GM23338 (cell line): ENCODE measurements around the gene FBXO8. TPM values are rescaled to one million over a fixed set of nuclear protein-coding genes. Genes with fewer than 3 reads are reported as not detected.

Experiments used
- ATAC-seq: fragments of 200-7000 bp; cut with Tn5 transposase; 3 replicates; pipeline ENCODE4 v1.9.1; 2020
- DNase-seq: peaks from one replicate; pipeline ENCODE4 v3.0.0-alpha.2; 2015; ENCODE audit warnings: low spot score
- H2AFZ ChIP-seq: fragments of 200-600 bp; sonication (generic); 2 replicates; pipeline ENCODE4 v1.8.0; 2016; ENCODE audit warnings: antibody characterized with exemption, mild to moderate bottlenecking, moderate library complexity
- H3F3A ChIP-seq: fragments of 200-600 bp; sonication (generic); replicated peaks from 2 replicates; pipeline ENCODE4 v1.8.0; 2017; ENCODE audit warnings: antibody characterized with exemption, mixed run types, low read depth
- H3K27ac ChIP-seq: fragments of 200-600 bp; sonication (generic); 2 replicates; pipeline ENCODE4 v1.6.1; 2016; ENCODE audit warnings: low read depth
- H3K27me3 ChIP-seq: fragments of 200-600 bp; sonication (generic); 2 replicates; pipeline ENCODE4 v1.8.0; 2016; ENCODE audit warnings: mild to moderate bottlenecking, mixed run types, moderate library complexity; ENCODE audit not compliant: insufficient read depth
- H3K36me3 ChIP-seq: fragments of 200-600 bp; sonication (generic); 2 replicates; pipeline ENCODE4 v1.8.0; 2016; ENCODE audit warnings: mild to moderate bottlenecking; ENCODE audit not compliant: insufficient read depth
- H3K4me1 ChIP-seq: fragments of 200-600 bp; sonication (generic); 2 replicates; pipeline ENCODE4 v1.8.0; 2016; ENCODE audit warnings: mild to moderate bottlenecking, moderate library complexity; ENCODE audit not compliant: insufficient read depth
- H3K4me2 ChIP-seq: fragments of 200-600 bp; sonication (generic); 2 replicates; pipeline ENCODE4 v1.7.1; 2017; ENCODE audit warnings: mixed run types
- H3K4me3 ChIP-seq: fragments of 200-600 bp; sonication (generic); 2 replicates; pipeline ENCODE4 v1.6.1; 2016; ENCODE audit warnings: mixed run types
- H3K79me2 ChIP-seq: fragments of 200-600 bp; sonication (generic); replicated peaks from 2 replicates; pipeline ENCODE4 v1.8.0; 2017; ENCODE audit warnings: mild to moderate bottlenecking; ENCODE audit not compliant: insufficient read depth
- H3K9me2 ChIP-seq: fragments of 200-600 bp; sonication (generic); 2 replicates; pipeline ENCODE4 v1.8.0; 2017; ENCODE audit not compliant: insufficient read depth
- H4K20me1 ChIP-seq: fragments of 200-600 bp; sonication (generic); replicated peaks from 2 replicates; pipeline ENCODE4 v1.8.0; 2017; ENCODE audit warnings: mild to moderate bottlenecking; ENCODE audit not compliant: insufficient read depth
- H3K27ac Mint-ChIP-seq: 2 replicates; pipeline ENCODE4 v1.8.0; 2020; ENCODE audit warnings: inconsistent platforms, mild to moderate bottlenecking, moderate library complexity, mixed read lengths
- H3K27me3 Mint-ChIP-seq: 3 replicates; pipeline ENCODE4 v1.8.0; 2022; ENCODE audit warnings: low read depth, mild to moderate bottlenecking, moderate library complexity, mixed read lengths, inconsistent platforms; ENCODE audit not compliant: insufficient read depth, poor library complexity
- H3K36me3 Mint-ChIP-seq: 3 replicates; pipeline ENCODE4 v1.8.0; 2021; ENCODE audit warnings: low read depth, mild to moderate bottlenecking, inconsistent platforms, moderate library complexity, mixed read lengths
- H3K4me1 Mint-ChIP-seq: 3 replicates; pipeline ENCODE4 v1.8.0; 2020; ENCODE audit warnings: mild to moderate bottlenecking, inconsistent platforms, mixed read lengths
- H3K4me3 Mint-ChIP-seq: 3 replicates; pipeline ENCODE4 v1.8.0; 2021; ENCODE audit warnings: moderate library complexity, mild to moderate bottlenecking, inconsistent platforms, mixed read lengths
- H3K9me3 Mint-ChIP-seq: 3 replicates; pipeline ENCODE4 v1.8.0; 2020; ENCODE audit warnings: moderate library complexity, mild to moderate bottlenecking, inconsistent platforms, mixed read lengths
- CREB1 ChIP-seq: fragments of 250-450 bp; sonication (Bioruptor Pico); IDR thresholded peaks from 2 replicates; pipeline ENCODE4 v1.5.0; 2020; ENCODE audit warnings: low read depth, mild to moderate bottlenecking, moderate library complexity
- ETS1 ChIP-seq: IDR thresholded peaks from 2 replicates; pipeline ENCODE4 v1.6.1; 2016; ENCODE audit warnings: antibody characterized with exemption
- EZH2 ChIP-seq: fragments of 200-600 bp; sonication (generic); IDR thresholded peaks from one replicate; pipeline ENCODE4 v1.8.0; 2017; ENCODE audit warnings: antibody characterized with exemption, mild to moderate bottlenecking, low read depth; ENCODE audit not compliant: unreplicated experiment
- JUNB ChIP-seq: IDR thresholded peaks from one replicate; pipeline ENCODE4 v1.6.1; 2016; ENCODE audit warnings: antibody characterized with exemption; ENCODE audit not compliant: unreplicated experiment
- POLR2AphosphoS5 ChIP-seq: IDR thresholded peaks from 2 replicates; pipeline ENCODE4 v1.6.1; 2016; ENCODE audit warnings: antibody characterized with exemption, low read depth
- STAT1 ChIP-seq: IDR thresholded peaks from one replicate; pipeline ENCODE4 v1.6.1; 2016; ENCODE audit warnings: antibody characterized with exemption; ENCODE audit not compliant: unreplicated experiment
- ZNF331 ChIP-seq: fragments of 250-450 bp; sonication (Bioruptor Pico); IDR thresholded peaks from 2 replicates; pipeline ENCODE4 v1.5.0; 2020; ENCODE audit warnings: low read depth, mild to moderate bottlenecking, moderate library complexity
- ZNF462 ChIP-seq: fragments of 250-450 bp; sonication (Bioruptor Pico); IDR thresholded peaks from 2 replicates; pipeline ENCODE4 v1.5.0; 2020; ENCODE audit warnings: mild to moderate bottlenecking, moderate library complexity
- polyA plus RNA-seq: library from polyadenylated mRNA; unstranded; fragments of >200 nt; fragmentation: Nextera tagmentation; extraction: Ambion mirVana; gene quantifications from 2 replicates; pipeline ENCODE4 v1.2.1, GENCODE V29; 2016
- total RNA-seq: library from RNA; depleted of rRNA; stranded (reverse); fragments of >200 nt; shearing (Covaris generic); gene quantifications from 2 replicates; pipeline ENCODE4 v1.2.3, GENCODE V29; 2014

FBXO8 gene
- total and polyA plus RNA-seq, 2 experiments from 2014 or later, result 5.8 to 7.9 TPM

- TF ChIP-seq ZNF462 (CRISPR knock-in tag) (no peak), CREB1 (CRISPR knock-in tag) (no peak), POLR2AphosphoS5 (no peak), ETS1 (no peak), STAT1 (no peak), JUNB (no peak)
Measured at GRCh38 chr4:174332741-174333493, 49.5 kb upstream of the FBXO8 start (continued).

- H3K4me3 ChIP-seq, result no peak overlapping the region
- Mint-ChIP-seq H3K27me3 (no peaks in the 10 kb centered on the region), H3K4me1 (no peaks in the 10 kb centered on the region), H3K9me3 (no peaks in the 10 kb centered on the region; the same call in 2 of the 3 replicates), H3K4me3 (no peak overlapping the region), H3K36me3 (no peaks in the 10 kb centered on the region), H3K27ac (no peak overlapping the region)
- H3K79me2 ChIP-seq, result no peaks in the 10 kb centered on the region
- no peak overlapping the region for H2AFZ ChIP-seq
- H3K36me3 ChIP-seq, result no peaks in the 10 kb centered on the region
- no peaks in the 10 kb centered on the region for H3K4me1 ChIP-seq
- no peaks in the 10 kb centered on the region for H3F3A ChIP-seq
- no peaks in the 10 kb centered on the region for H4K20me1 ChIP-seq
- no peak overlapping the region for H3K4me2 ChIP-seq
- H3K9me2 ChIP-seq, result no peaks in the 10 kb centered on the region
- H3K27me3 ChIP-seq, result no peaks in the 10 kb centered on the region
- DNase-seq (no peak), ATAC-seq (no peak)
- no peak overlapping the region for H3K27ac ChIP-seq
- no peak for TF ChIP-seq EZH2
- TF ChIP-seq POLR2AphosphoS5, result no peak
- TF ChIP-seq ZNF331 (CRISPR knock-in tag), result no peak
- no peak for TF ChIP-seq ZNF462 (CRISPR knock-in tag)
- TF ChIP-seq CREB1 (CRISPR knock-in tag), result no peak
Measured at GRCh38 chr4:174324725-174325124, 41.3 kb upstream of the FBXO8 start.
